ENCODE measurements around the gene EMC10.
"Not testable (repeated sequence)": the region's sequence is repeated elsewhere in the genome, so short reads cannot be mapped to it uniquely, and the experiment has no call there.

EMC10 gene

GRCh38 chr19:50453243-50453642 lies 23.1 kb upstream of the EMC10 start:
- no peak for DNase-seq

- no peak for DNase-seq
Measured at GRCh38 chr19:50455992-50456391, 20.3 kb upstream of the EMC10 start.

- DNase-seq, result no peak
Measured at GRCh38 chr19:50457300-50457699, 19.0 kb upstream of the EMC10 start.

- DNase-seq, result no peak
Measured at GRCh38 chr19:50458396-50459066, 17.8 kb upstream of the EMC10 start.

GRCh38 chr19:50459067-50459456 lies 17.2 kb upstream of the EMC10 start:
- DNase-seq, result no peak

- no peak for DNase-seq
Measured at GRCh38 chr19:50459638-50460037, 16.7 kb upstream of the EMC10 start.

GRCh38 chr19:50460161-50460765 lies 16.0 kb upstream of the EMC10 start:
- DNase-seq, result no peak

GRCh38 chr19:50461066-50461875 lies 15.0 kb upstream of the EMC10 start:
- peak; percentile 70 for DNase-seq

GRCh38 chr19:50462970-50463369 lies 13.3 kb upstream of the EMC10 start:
- DNase-seq, result no peak

- DNase-seq, result no peak
Measured at GRCh38 chr19:50464348-50464747, 12.0 kb upstream of the EMC10 start.

- DNase-seq, result no peak
Measured at GRCh38 chr19:50465000-50465399, 11.3 kb upstream of the EMC10 start.

GRCh38 chr19:50465986-50466705 lies 10.2 kb upstream of the EMC10 start:
- DNase-seq, result peak; percentile 81

GRCh38 chr19:50466706-50467039 lies 9.6 kb upstream of the EMC10 start:
- no peak for DNase-seq

- DNase-seq, result no peak
Measured at GRCh38 chr19:50467566-50467965, 8.7 kb upstream of the EMC10 start.

- DNase-seq, result no peak
Measured at GRCh38 chr19:50468818-50469217, 7.5 kb upstream of the EMC10 start.

- not testable (repeated sequence) for DNase-seq
Measured at GRCh38 chr19:50473336-50473735, 3.0 kb upstream of the EMC10 start.

GRCh38 chr19:50475101-50475568 lies 1.2 kb upstream of the EMC10 start:
- DNase-seq, result no peak

GRCh38 chr19:50475736-50476223 lies 527 bp upstream of the EMC10 start:
- no peak for DNase-seq

- no peak for DNase-seq
Measured at GRCh38 chr19:50476907-50477238, 566 bp downstream of the EMC10 start.

- DNase-seq, result no peak
Measured at GRCh38 chr19:50477751-50478515, 1.6 kb downstream of the EMC10 start.

- DNase-seq, result no peak
Measured at GRCh38 chr19:50478901-50479715, 2.8 kb downstream of the EMC10 start.

Measured in right hindlimb (tissue), 1 donor.